Choroid plexus epithelial cell (primary cell): ENCODE results near the gene CIC.

ENCODE experiments used
- DNase-seq: peaks from one replicate; pipeline ENCODE4 v3.0.0-alpha.2; 2010; ENCODE audit warnings: low read depth
- H3K4me3 ChIP-seq: 2 replicates; pipeline ENCODE4 v1.5.1; 2011; ENCODE audit warnings: low read depth, mild to moderate bottlenecking, control low read depth, low read length, moderate library complexity
- CTCF ChIP-seq: conservative IDR thresholded peaks from 2 replicates; pipeline ENCODE4 v1.5.1; 2011; ENCODE audit warnings: low read depth, mild to moderate bottlenecking, control low read depth, inconsistent platforms, low read length, moderate library complexity

CIC gene

DNA sequence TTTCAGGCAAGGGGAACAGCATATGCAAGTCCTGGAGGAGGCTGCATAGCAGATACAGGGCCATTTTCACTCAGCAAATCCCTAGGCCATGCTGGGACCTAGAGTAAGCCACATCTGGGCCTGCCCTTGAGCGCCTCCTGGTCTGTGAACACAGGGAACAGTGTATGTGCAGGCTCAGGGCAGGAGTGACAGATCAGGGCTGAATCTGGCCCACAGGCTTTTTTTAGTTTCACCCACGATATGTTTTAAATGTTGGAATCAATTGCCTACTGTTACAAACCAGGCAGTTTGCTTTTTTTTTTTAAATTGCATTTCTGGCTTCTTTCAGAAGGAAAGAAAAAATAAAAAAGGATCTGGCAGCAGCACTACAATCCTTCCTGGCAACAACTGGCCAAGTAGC lies 42.6 kb downstream of the CIC start:
- TF ChIP-seq CTCF: peak; percentile 22
- DNase-seq: no peak
- H3K4me3 ChIP-seq: no peak overlapping the region

GRCh38 chr19:42312370-42312769 lies 43.3 kb downstream of the CIC start:
- no peak overlapping the region for H3K4me3 ChIP-seq
- DNase-seq: no peak
- TF ChIP-seq CTCF: no peak

DNA sequence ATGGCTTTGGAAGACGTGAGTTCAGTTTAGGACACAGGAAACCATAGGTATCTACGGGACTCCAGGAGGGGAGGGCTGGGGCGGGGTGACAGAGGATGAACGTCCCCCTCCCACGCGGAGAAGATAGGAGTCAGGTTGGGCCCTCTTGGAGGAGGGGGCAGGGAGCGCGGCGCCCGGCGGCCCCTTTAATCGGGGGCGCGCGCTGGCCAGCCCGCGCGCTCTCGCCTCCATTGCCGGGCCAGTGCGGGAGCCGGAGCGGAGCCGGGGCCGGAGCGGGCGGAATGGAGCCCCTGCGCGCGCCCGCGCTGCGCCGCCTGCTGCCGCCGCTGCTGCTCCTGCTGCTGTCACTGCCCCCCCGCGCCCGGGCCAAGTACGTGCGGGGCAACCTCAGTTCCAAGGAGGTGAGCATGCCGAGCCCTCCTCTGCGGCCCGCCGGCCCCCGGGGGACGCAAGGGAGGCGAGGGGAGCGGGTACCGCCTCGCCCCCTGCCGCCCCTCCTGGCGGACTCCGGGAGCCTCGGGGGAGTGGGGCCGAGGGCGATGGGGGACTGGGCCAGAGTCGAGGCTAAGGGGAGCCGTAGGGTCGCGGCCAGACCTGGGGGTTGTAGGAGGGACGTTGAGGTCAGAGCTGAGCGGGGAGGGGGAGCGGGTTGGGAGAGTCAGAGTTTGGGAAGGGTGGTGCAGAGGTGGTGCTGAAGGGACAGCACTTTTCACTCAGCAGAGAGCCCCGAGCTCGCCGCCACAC lies 44.2 kb downstream of the CIC start, which contains the start of gene TMEM145:
TSS of gene TMEM145 (plus strand) at position 214 of the 744 bp plus-strand sequence. CDS start at position 282, 68 bp downstream.
- TF ChIP-seq CTCF: no peak
- DNase-seq: peak; percentile 50
- H3K4me3 ChIP-seq: peak within 1 kb of the TSS; percentile 49

- no peak for TF ChIP-seq CTCF
- H3K4me3 ChIP-seq: no peak overlapping the region
- no peak for DNase-seq
These were observed 45.0 kb downstream of the CIC start for GRCh38 chr19:42313840-42314755.

GRCh38 chr19:42315024-42315423 lies 46.0 kb downstream of the CIC start:
- TF ChIP-seq CTCF: no peak
- H3K4me3 ChIP-seq: no peak overlapping the region
- DNase-seq: no peak

DNA sequence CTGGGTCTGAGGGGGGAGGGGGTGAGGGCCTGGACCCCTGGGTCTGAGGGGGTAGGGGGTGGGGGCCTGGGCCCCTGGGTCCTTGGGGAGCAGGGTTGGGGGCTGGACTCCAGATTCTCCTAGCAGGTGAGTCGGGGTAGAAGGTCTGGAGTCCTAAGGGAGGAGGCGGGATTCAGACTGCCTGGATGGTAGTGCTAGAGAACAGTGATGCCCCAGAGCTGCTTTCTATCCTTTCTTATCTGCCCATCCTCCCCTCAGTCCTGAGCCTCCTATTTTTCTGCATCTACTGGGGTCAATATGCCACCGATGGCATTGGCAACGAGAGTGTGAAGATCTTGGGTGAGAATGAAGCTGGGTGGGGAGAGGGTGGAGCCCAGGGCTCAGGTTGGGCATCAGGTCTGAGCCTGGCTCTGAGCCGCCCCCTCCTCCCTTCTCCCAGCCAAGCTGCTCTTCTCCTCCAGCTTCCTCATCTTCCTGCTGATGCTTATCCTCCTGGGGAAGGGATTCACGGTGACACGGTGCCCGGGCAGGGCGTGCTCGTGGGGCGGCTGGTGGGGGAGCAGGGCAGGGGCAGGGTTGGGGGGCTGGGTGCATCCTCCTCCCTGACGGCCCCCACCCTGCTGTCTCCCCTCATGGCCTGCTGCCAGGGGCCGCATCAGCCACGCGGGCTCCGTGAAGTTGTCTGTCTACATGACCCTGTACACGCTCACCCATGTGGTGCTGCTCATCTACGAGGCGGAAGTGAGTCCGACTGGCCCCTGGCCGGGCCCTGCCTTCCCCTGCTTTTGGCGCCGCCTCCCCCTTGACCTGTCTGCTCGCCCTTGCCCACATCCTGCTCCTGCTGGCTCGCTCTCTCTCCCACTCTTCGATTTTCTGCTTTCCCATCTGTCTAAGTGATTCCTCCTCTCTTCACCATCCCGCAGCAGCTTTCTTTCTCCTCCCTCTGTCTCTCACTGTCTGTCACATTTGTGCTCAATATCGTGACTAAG lies 47.5 kb downstream of the CIC start:
- TF ChIP-seq CTCF: no peak

More for the DNA sequence above, 47.5 kb downstream of the CIC start:
- H3K4me3 ChIP-seq: no peak overlapping the region
- DNase-seq: peak; percentile 42
